SKM-1 (cell line): ENCODE measurements around the gene MAL.
"Not testable (repeated sequence)": the region's sequence is repeated elsewhere in the genome, so short reads cannot be mapped to it uniquely, and the experiment has no call there.

Experiments used
- DNase-seq: peaks from one replicate; lab custom pipeline; 2025; ENCODE audit not compliant: unreplicated experiment; lab: John Stamatoyannopoulos, UW

Gene MAL

GRCh38 chr2:95086017-95086416, 60.5 kb downstream of the MAL start:
- DNase-seq = no peak

- no peak for DNase-seq
Observed at GRCh38 chr2:95087379-95087778, 61.9 kb downstream of the MAL start.

GRCh38 chr2:95091885-95092555, 66.5 kb downstream of the MAL start:
- DNase-seq = no peak

- not testable (repeated sequence) for DNase-seq
Observed at GRCh38 chr2:95098273-95098672, 72.8 kb downstream of the MAL start.

- DNase-seq = no peak
Observed at GRCh38 chr2:95099910-95100309, 74.4 kb downstream of the MAL start.
